K562 (cell line): ENCODE data around the gene TBCEL.

ENCODE experiments used
- CBX5 ChIP-seq: IDR thresholded peaks from 2 replicates; pipeline ENCODE4 v1.6.1; 2014; ENCODE audit warnings: low read depth, borderline replicate concordance
- ELF1 ChIP-seq: fragments of 200-800 bp; sonication (Bioruptor generic); IDR thresholded peaks from 2 replicates; pipeline ENCODE4 v1.6.1; 2016; ENCODE audit warnings: missing genetic modification characterization, missing compliant biosample characterization
- ESRRA ChIP-seq: fragments of 450-650 bp; IDR thresholded peaks from 2 replicates; pipeline ENCODE4 v1.6.1; 2014; ENCODE audit warnings: low read depth, mild to moderate bottlenecking, moderate library complexity, borderline replicate concordance
- EZH2 ChIP-seq: IDR thresholded peaks from 2 replicates; pipeline ENCODE4 v1.6.1; 2012; ENCODE audit warnings: low read depth, mild to moderate bottlenecking, inconsistent platforms, low read length, borderline replicate concordance
- KDM1A ChIP-seq, 2 experiments: fragments of 450-650 bp; IDR thresholded peaks; 2 replicates each; pipeline ENCODE4 v1.6.1; 2016; ENCODE audit warnings: mild to moderate bottlenecking in 2 of 2
- LCOR ChIP-seq: sonication (generic); formaldehyde crosslinking; IDR thresholded peaks from 2 replicates; pipeline ENCODE4 v1.8.0; 2022; ENCODE audit warnings: mild to moderate bottlenecking, missing genetic modification reagents
- POLR2A ChIP-seq: fragments of 450-650 bp; conservative IDR thresholded peaks from 2 replicates; pipeline ENCODE4 v1.6.1; 2016
- SNIP1 ChIP-seq: fragments of 450-650 bp; IDR thresholded peaks from 2 replicates; pipeline ENCODE4 v1.7.1; 2017; ENCODE audit warnings: low read depth, mild to moderate bottlenecking
- ZKSCAN1 ChIP-seq: fragments of 150-350 bp; IDR thresholded peaks from 2 replicates; pipeline ENCODE4 v1.6.1; 2016; ENCODE audit warnings: low read depth, low read length
- ZNF224 ChIP-seq: sonication (generic); formaldehyde crosslinking; IDR thresholded peaks from 2 replicates; pipeline ENCODE4 v1.8.0; 2022; ENCODE audit warnings: mild to moderate bottlenecking, missing genetic modification reagents
- TF ChIP-seq, protein P1 (sequence below), 3 experiments: IDR thresholded peaks in 2 of 3; conservative IDR thresholded peaks in 1 of 3; 2 replicates each; pipeline ENCODE4 v1.5.1; 2011 to 2012; ENCODE audit warnings: low read length in 3 of 3, mild to moderate bottlenecking in 3 of 3, control low read depth in 2 of 3, improper control_type of control experiment in 1 of 3, inconsistent platforms in 1 of 3, low read depth in 1 of 3, mixed read lengths in 1 of 3, moderate library complexity in 1 of 3; ENCODE audit not compliant: insufficient read depth in 2 of 3
- TF ChIP-seq, protein P2 (sequence below): sonication (generic); formaldehyde crosslinking; IDR thresholded peaks from 2 replicates; pipeline ENCODE4 v1.9.0; 2022; ENCODE audit warnings: mild to moderate bottlenecking, missing genetic modification reagents

DNA sequence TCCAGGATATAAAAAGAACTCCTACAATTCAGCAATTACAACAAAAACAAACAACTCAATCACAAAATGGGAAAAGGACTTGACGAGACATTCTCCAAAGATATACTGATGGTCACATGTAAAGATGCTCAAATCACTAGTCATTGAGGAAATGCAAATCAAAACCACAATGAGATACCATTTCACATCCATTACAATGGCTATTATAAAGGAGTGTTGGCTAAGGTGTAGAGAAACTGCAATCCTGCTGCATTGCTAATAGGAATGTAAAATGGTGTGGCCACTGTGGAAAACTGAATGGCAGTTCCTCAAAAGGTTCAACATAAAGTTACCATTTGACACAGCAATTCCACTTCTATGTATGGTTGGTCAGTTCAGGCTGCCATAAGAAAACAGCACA, 11.8 kb upstream of the TBCEL start:
- TF ChIP-seq, protein P1, sequence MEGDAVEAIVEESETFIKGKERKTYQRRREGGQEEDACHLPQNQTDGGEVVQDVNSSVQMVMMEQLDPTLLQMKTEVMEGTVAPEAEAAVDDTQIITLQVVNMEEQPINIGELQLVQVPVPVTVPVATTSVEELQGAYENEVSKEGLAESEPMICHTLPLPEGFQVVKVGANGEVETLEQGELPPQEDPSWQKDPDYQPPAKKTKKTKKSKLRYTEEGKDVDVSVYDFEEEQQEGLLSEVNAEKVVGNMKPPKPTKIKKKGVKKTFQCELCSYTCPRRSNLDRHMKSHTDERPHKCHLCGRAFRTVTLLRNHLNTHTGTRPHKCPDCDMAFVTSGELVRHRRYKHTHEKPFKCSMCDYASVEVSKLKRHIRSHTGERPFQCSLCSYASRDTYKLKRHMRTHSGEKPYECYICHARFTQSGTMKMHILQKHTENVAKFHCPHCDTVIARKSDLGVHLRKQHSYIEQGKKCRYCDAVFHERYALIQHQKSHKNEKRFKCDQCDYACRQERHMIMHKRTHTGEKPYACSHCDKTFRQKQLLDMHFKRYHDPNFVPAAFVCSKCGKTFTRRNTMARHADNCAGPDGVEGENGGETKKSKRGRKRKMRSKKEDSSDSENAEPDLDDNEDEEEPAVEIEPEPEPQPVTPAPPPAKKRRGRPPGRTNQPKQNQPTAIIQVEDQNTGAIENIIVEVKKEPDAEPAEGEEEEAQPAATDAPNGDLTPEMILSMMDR (IDR thresholded peaks at IDR 0.05 in 2 of 3, conservative IDR thresholded peaks at IDR 0.05 in 1 of 3; ENCODE audit: insufficient read depth in 2 of 3, low read depth in 1 of 3, low read length in 3 of 3) = no peak
- no peak for TF ChIP-seq KDM1A (IDR thresholded peaks at IDR 0.05)
- no peak for TF ChIP-seq ZNF224 (CRISPR knock-in tag)
- TF ChIP-seq, protein P2, sequence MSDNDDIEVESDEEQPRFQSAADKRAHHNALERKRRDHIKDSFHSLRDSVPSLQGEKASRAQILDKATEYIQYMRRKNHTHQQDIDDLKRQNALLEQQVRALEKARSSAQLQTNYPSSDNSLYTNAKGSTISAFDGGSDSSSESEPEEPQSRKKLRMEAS = no peak
- TF ChIP-seq POLR2A = no peak
- no peak for TF ChIP-seq EZH2
- no peak for TF ChIP-seq LCOR (CRISPR knock-in tag)
- TF ChIP-seq ZKSCAN1 = no peak
- TF ChIP-seq CBX5 = no peak
- TF ChIP-seq ELF1 = no peak
- TF ChIP-seq ESRRA = no peak
- TF ChIP-seq SNIP1 = no peak
